ENCODE data around the gene GOLPH3.
"Not testable (repeated sequence)": the region's sequence is repeated elsewhere in the genome, so short reads cannot be mapped to it uniquely, and the experiment has no call there.

GRCh38 chr5:32214344-32214743 lies 40.2 kb upstream of the GOLPH3 start:
- not testable (repeated sequence) for TF ChIP-seq MYC (IDR thresholded peaks at IDR 0.05; ENCODE audit: low read depth, low read length); POLR2A (IDR thresholded peaks at IDR 0.05; ENCODE audit: extremely low read depth, insufficient read length); CTCF (IDR thresholded peaks at IDR 0.05; ENCODE audit: low read depth, low read length); MAX (IDR thresholded peaks at IDR 0.05; ENCODE audit: low read depth, low read length)
